H1 (cell line): ENCODE data around the gene NELFE. TPM values are rescaled to one million over a fixed set of nuclear protein-coding genes. Genes with fewer than 3 reads are reported as not detected.
"Not testable (repeated sequence)": the region's sequence is repeated elsewhere in the genome, so short reads cannot be mapped to it uniquely, and the experiment has no call there.

ENCODE experiments used
- CTCF ChIA-PET: fragments of 300-600 bp; sonication (Branson Sonifier 250); formaldehyde crosslinking; loops from one replicate; lab custom pipeline; 2021; ENCODE audit not compliant: partially characterized antibody; lab: Charles Lee
- POLR2A ChIA-PET: fragments of 300-600 bp; sonication (Branson Sonifier 250); formaldehyde crosslinking; loops from one replicate; lab custom pipeline; 2021; ENCODE audit warnings: inconsistent platforms; ENCODE audit not compliant: partially characterized antibody; lab: Charles Lee
- DNase-seq, 2 experiments: peaks; one replicate each; pipeline versions ENCODE4 v3.0.0 to v3.0.0-alpha.2; 2010 to 2022; ENCODE audit warnings: low spot score in 2 of 2, low read depth in 1 of 2, mixed read lengths in 1 of 2
- FAIRE-seq: peaks from 2 replicates; lab custom pipeline; 2011; peaks lifted over from hg19 to GRCh38; lab: Jason Lieb, UNC
- H2AFZ ChIP-seq: 2 replicates; pipeline ENCODE4 v1.8.1; 2012; ENCODE audit warnings: low read length, inconsistent platforms
- H2AK5ac ChIP-seq: 2 replicates; pipeline ENCODE4 v1.6.1; 2013; ENCODE audit warnings: low read depth, low read length
- H2BK120ac ChIP-seq: replicated peaks from 2 replicates; pipeline ENCODE3; 2013; ENCODE audit warnings: low read depth, low read length, inconsistent platforms
- H2BK12ac ChIP-seq: 2 replicates; pipeline ENCODE4 v1.6.1; 2013; ENCODE audit warnings: low read depth, low read length
- H2BK15ac ChIP-seq: 2 replicates; pipeline ENCODE4 v1.6.1; 2013; ENCODE audit warnings: low read length
- H2BK20ac ChIP-seq: 2 replicates; pipeline ENCODE4 v1.6.1; 2013; ENCODE audit warnings: low read length
- H2BK5ac ChIP-seq: 2 replicates; pipeline ENCODE4 v1.6.1; 2013; ENCODE audit warnings: low read depth, low read length
- H3K14ac ChIP-seq: 2 replicates; pipeline ENCODE4 v1.6.1; 2013; ENCODE audit warnings: inconsistent platforms; ENCODE audit not compliant: insufficient read length
- H3K18ac ChIP-seq: 2 replicates; pipeline ENCODE4 v1.6.1; 2013; ENCODE audit warnings: low read length; ENCODE audit errors: extremely low read depth
- H3K23ac ChIP-seq: 2 replicates; pipeline ENCODE4 v1.6.1; 2013; ENCODE audit warnings: inconsistent platforms; ENCODE audit not compliant: insufficient read length
- H3K23me2 ChIP-seq: 2 replicates; pipeline ENCODE4 v1.6.1; 2013; ENCODE audit warnings: low read depth, low read length
- H3K27ac ChIP-seq: 2 replicates; pipeline ENCODE4 v1.6.1; 2011; ENCODE audit warnings: low read depth, low read length, inconsistent platforms
- H3K27me3 ChIP-seq, 4 experiments: replicated peaks in 1 of 4; 1 replicate in 1 of 4; 2 replicates in 3 of 4; pipeline versions ENCODE4 v1.6.1 to v1.8.1; 2011 to 2013; ENCODE audit warnings: low read length in 3 of 4, mild to moderate bottlenecking in 3 of 4, inconsistent platforms in 2 of 4, mixed read lengths in 2 of 4, moderate library complexity in 1 of 4; ENCODE audit not compliant: control insufficient read depth in 3 of 4, insufficient read depth in 3 of 4; ENCODE audit errors: extremely low read depth in 1 of 4
- H3K36me3 ChIP-seq, 4 experiments: 2 replicates each; pipeline versions ENCODE4 v1.6.1 to v1.8.1; 2011 to 2013; ENCODE audit warnings: mild to moderate bottlenecking in 4 of 4, low read length in 3 of 4, moderate library complexity in 2 of 4, control low read depth in 1 of 4, inconsistent platforms in 1 of 4; ENCODE audit not compliant: insufficient read depth in 4 of 4, control insufficient read depth in 2 of 4
- H3K4ac ChIP-seq: replicated peaks from 2 replicates; pipeline ENCODE3; 2013; ENCODE audit warnings: low read length, low read depth, mixed read lengths, inconsistent platforms; ENCODE audit not compliant: insufficient read length
- H3K4me1 ChIP-seq, 4 experiments: replicated peaks in 1 of 4; 1 replicate in 1 of 4; 2 replicates in 3 of 4; pipeline versions ENCODE4 v1.6.1 to v1.8.1; 2011 to 2013; ENCODE audit warnings: low read length in 3 of 4, inconsistent platforms in 2 of 4, mixed read lengths in 1 of 4; ENCODE audit not compliant: insufficient read depth in 4 of 4, control insufficient read depth in 3 of 4
- H3K4me2 ChIP-seq, 2 experiments: 2 replicates each; pipeline versions ENCODE4 v1.6.1 to v1.8.1; 2011 to 2013; ENCODE audit warnings: low read depth in 2 of 2, low read length in 2 of 2, control low read depth in 1 of 2, inconsistent platforms in 1 of 2, mild to moderate bottlenecking in 1 of 2; ENCODE audit not compliant: insufficient read depth in 1 of 2
- H3K4me3 ChIP-seq, 4 experiments: fragments of 200-600, 300-600 bp in 1 of 4; sonication (generic), shearing (Covaris generic), sonication (Bioruptor Twin) in 1 of 4; 2 replicates each; pipeline versions ENCODE4 v1.5.1 to v1.8.1; 2011 to 2016; ENCODE audit warnings: low read length in 4 of 4, low read depth in 3 of 4, control low read depth in 2 of 4, inconsistent platforms in 2 of 4, mild to moderate bottlenecking in 2 of 4, mixed read lengths in 1 of 4, moderate library complexity in 1 of 4; ENCODE audit not compliant: insufficient read depth in 2 of 4; ENCODE audit errors: extremely low read depth in 1 of 4
- H3K56ac ChIP-seq: replicated peaks from 2 replicates; pipeline ENCODE3; 2013; ENCODE audit warnings: low read depth, mild to moderate bottlenecking, mixed read lengths, low read length, inconsistent platforms; ENCODE audit not compliant: insufficient read length
- H3K79me1 ChIP-seq: 2 replicates; pipeline ENCODE4 v1.6.1; 2013; ENCODE audit warnings: low read depth, low read length, control low read depth
- H3K79me2 ChIP-seq, 2 experiments: 2 replicates each; pipeline versions ENCODE4 v1.6.1 to v1.8.1; 2012 to 2013; ENCODE audit warnings: low read length in 2 of 2, mild to moderate bottlenecking in 2 of 2, inconsistent platforms in 1 of 2; ENCODE audit not compliant: insufficient read depth in 2 of 2, control insufficient read depth in 1 of 2
- H3K9ac ChIP-seq, 4 experiments: replicated peaks in 1 of 4; 1 replicate in 1 of 4; 2 replicates in 3 of 4; pipeline versions ENCODE4 v1.6.1 to v1.8.1; 2011 to 2013; ENCODE audit warnings: low read depth in 3 of 4, low read length in 3 of 4, control low read depth in 2 of 4, mild to moderate bottlenecking in 2 of 4, moderate library complexity in 2 of 4, inconsistent platforms in 1 of 4; ENCODE audit errors: extremely low read depth in 1 of 4
- H3K9me3 ChIP-seq, 2 experiments: 2 replicates each; pipeline versions ENCODE4 v1.6.1 to v1.8.1; 2012 to 2013; ENCODE audit warnings: mild to moderate bottlenecking in 2 of 2, moderate library complexity in 2 of 2, control low read depth in 1 of 2, inconsistent platforms in 1 of 2, low read depth in 1 of 2, low read length in 1 of 2, mixed read lengths in 1 of 2; ENCODE audit not compliant: insufficient read depth in 2 of 2
- H4K20me1 ChIP-seq, 2 experiments: replicated peaks in 1 of 2; 2 replicates each; pipeline versions ENCODE3 to v1.8.1; 2011 to 2013; ENCODE audit warnings: inconsistent platforms in 2 of 2, low read length in 2 of 2, mild to moderate bottlenecking in 1 of 2; ENCODE audit not compliant: insufficient read depth in 2 of 2, control insufficient read depth in 1 of 2
- H4K5ac ChIP-seq: 2 replicates; pipeline ENCODE4 v1.6.1; 2013; ENCODE audit warnings: low read length, low read depth, mixed read lengths, inconsistent platforms; ENCODE audit not compliant: insufficient read length
- H4K8ac ChIP-seq: 2 replicates; pipeline ENCODE4 v1.8.0; 2013; ENCODE audit warnings: mild to moderate bottlenecking, moderate library complexity, low read length, inconsistent platforms; ENCODE audit not compliant: insufficient read depth; ENCODE audit errors: extremely low read depth
- H4K91ac ChIP-seq: replicated peaks from 2 replicates; pipeline ENCODE3; 2013; ENCODE audit warnings: low read length, mixed read lengths, inconsistent platforms; ENCODE audit not compliant: insufficient read length
- WGBS, 2 experiments: shearing (Covaris generic) in 1 of 2; methylation state at CpG; one replicate each; pipeline versions ENCODE4 v1.1.6 to v1.1.7; 2013 to 2015; ENCODE audit warnings: low lambda C conversion rate in 2 of 2, mixed read lengths in 2 of 2, inconsistent platforms in 1 of 2, low coverage in 1 of 2, missing lambda C conversion rate in 1 of 2; ENCODE audit not compliant: insufficient replicate concordance in 2 of 2, insufficient coverage in 1 of 2, insufficient read length in 1 of 2; ENCODE audit errors: extremely low coverage in 1 of 2, missing lambda C conversion rate in 1 of 2; 5-methylcytosine and 5-hydroxymethylcytosine counted together
- polyA plus RNA-seq, 7 experiments: library from polyadenylated mRNA; depleted of rRNA in 3 of 7; stranded (reverse) in 5 of 7; unstranded in 2 of 7; fragments of >200 nt in 5 of 7; fragments of 200-250 nt in 2 of 7; gene quantifications; 1 replicate in 5 of 7; 2 replicates in 1 of 7; 4 replicates in 1 of 7; pipeline versions ENCODE4 v1.2.1 to v1.2.3, GENCODE V29; 2011 to 2013; ENCODE audit warnings: missing spikeins in 2 of 7, mixed read lengths in 2 of 7
- total RNA-seq: library from RNA; stranded (reverse); fragmentation: NEBNext Ultra II Directional; extraction: Animal tissue kit (Norgen Biotek cat#: 25700); gene quantifications from 2 replicates; pipeline ENCODE4 v1.2.1, GENCODE V29; 2021

NELFE gene
- total and polyA plus RNA-seq, 2 of the 8 experiments (the other 6 are each of a cell fraction or from before 2014, with no cell fraction given), result 49.2 to 71.5 TPM

DNA sequence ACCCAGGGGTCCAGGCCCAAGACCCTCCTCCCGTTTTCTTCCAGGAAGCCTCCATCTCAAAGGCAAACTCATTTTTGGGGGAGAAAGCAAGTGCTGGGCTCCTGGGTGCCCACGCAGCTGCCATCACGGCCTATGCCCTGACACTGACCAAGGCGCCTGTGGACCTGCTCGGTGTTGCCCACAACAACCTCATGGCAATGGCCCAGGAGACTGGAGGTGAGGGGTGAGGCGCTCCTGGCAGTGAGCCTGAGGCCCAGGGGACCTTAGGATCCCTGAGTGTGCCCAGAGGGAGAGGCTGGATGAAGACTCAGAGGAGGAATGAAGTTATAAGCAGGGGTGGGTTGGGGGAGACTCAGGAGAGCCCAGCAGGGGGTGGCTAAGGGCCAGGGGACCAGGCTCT is 37.6 kb upstream of the NELFE start:
- H2AFZ ChIP-seq, H3K4me2 ChIP-seq, H3K36me3 ChIP-seq, H3K4me1 ChIP-seq, H2BK20ac ChIP-seq, H3K27ac ChIP-seq, H4K91ac ChIP-seq, H3K27me3 ChIP-seq, H3K23ac ChIP-seq, H3K14ac ChIP-seq, H2AK5ac ChIP-seq, H3K79me1 ChIP-seq, H3K4ac ChIP-seq, H2BK12ac ChIP-seq, H4K5ac ChIP-seq, H3K18ac ChIP-seq, H3K56ac ChIP-seq, POLR2A ChIA-PET, H3K9me3 ChIP-seq, H3K9ac ChIP-seq, H2BK5ac ChIP-seq, H3K4me3 ChIP-seq, H2BK15ac ChIP-seq, H3K23me2 ChIP-seq, H4K20me1 ChIP-seq, CTCF ChIA-PET, DNase-seq, H2BK120ac ChIP-seq, H3K79me2 ChIP-seq, FAIRE-seq, H4K8ac ChIP-seq: not testable (repeated sequence)
- 89% methylated on average over 3 of the region's 6 CpGs; no CpG with 5 or more reads in 1 of the 2 experiments for WGBS, 2 experiments

DNA sequence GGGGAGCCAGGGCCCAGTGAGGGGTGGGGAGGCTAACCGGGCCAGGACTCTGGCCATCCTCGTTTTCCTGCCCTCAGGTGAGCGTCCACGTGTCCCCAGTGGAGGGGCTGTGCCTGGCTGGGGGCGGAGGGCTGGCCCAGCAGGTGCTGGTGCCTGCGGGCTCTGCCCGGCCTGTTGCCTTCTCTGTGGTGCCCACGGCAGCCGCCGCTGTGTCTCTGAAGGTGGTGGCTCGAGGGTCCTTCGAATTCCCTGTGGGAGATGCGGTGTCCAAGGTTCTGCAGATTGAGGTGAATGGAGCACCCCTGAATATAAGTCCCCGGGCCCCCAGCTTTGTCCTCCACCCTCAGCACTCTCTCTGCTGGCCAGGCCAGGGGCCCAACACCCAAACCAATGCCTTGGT is 35.6 kb upstream of the NELFE start:
- H2BK15ac ChIP-seq, FAIRE-seq, H2AFZ ChIP-seq, H3K56ac ChIP-seq, H2BK120ac ChIP-seq, H3K27me3 ChIP-seq, H3K9me3 ChIP-seq, H3K14ac ChIP-seq, H3K4me1 ChIP-seq, H2AK5ac ChIP-seq, H3K23me2 ChIP-seq, H3K36me3 ChIP-seq, CTCF ChIA-PET, DNase-seq, H3K4ac ChIP-seq, H3K79me1 ChIP-seq, H2BK5ac ChIP-seq, H4K5ac ChIP-seq, H4K91ac ChIP-seq, H4K20me1 ChIP-seq, POLR2A ChIA-PET, H3K4me3 ChIP-seq, H3K79me2 ChIP-seq, H3K27ac ChIP-seq, H3K9ac ChIP-seq, H3K23ac ChIP-seq, H3K4me2 ChIP-seq, H3K18ac ChIP-seq, H2BK12ac ChIP-seq, H4K8ac ChIP-seq, H2BK20ac ChIP-seq: not testable (repeated sequence)
- WGBS, 2 experiments, result 100% methylated on average over 3 of the region's 14 CpGs; no CpG with 5 or more reads in 1 of the 2 experiments
